Measurements from ENCODE around the gene BRSK2. TPM values are rescaled to one million over a fixed set of nuclear protein-coding genes. Genes with fewer than 3 reads are reported as not detected.
"Not testable (repeated sequence)": the region's sequence is repeated elsewhere in the genome, so short reads cannot be mapped to it uniquely, and the experiment has no call there.

The BRSK2 gene
- total RNA-seq, 4 donors from 2014 or later, result 0.24 to 0.81 TPM; not detected in 2

GRCh38 chr11:1433977-1434640, 44.4 kb downstream of the BRSK2 start:
- TF ChIP-seq CTCF (IDR thresholded peaks at IDR 0.05 in 4 of 5, conservative IDR thresholded peaks at IDR 0.05 in 1 of 5), result no peak
- TF ChIP-seq POLR2A (IDR thresholded peaks at IDR 0.05), result no peak
- in situ Hi-C loops (cut with MboI; ENCODE audit: low sequenced_read_pairs in 4 of 4), result no loop called here
- H3K27ac ChIP-seq, result no peak overlapping the region
- ATAC-seq (no peak), DNase-seq (no peak)
- no peaks in the 10 kb centered on the region for H3K4me1 ChIP-seq
- no peaks in the 10 kb centered on the region for H3K36me3 ChIP-seq
- intact Hi-C loops (cut with DNase I; ENCODE audit: low total_unique reads), result no loop called here
- H3K9me3 ChIP-seq, result no peaks in the 10 kb centered on the region
- H3K4me3 ChIP-seq, result no peak overlapping the region
- H3K27me3 ChIP-seq, result peaks cover 0 to 36% (median 16%) of the 10 kb centered on the region in 3 donors

GRCh38 chr11:1435479-1435819, 45.7 kb downstream of the BRSK2 start:
- DNase-seq; H3K36me3 ChIP-seq; in situ Hi-C loops (cut with MboI; ENCODE audit: low sequenced_read_pairs in 4 of 4); ATAC-seq; intact Hi-C loops (cut with DNase I; ENCODE audit: low total_unique reads); H3K4me3 ChIP-seq; H3K9me3 ChIP-seq; H3K27ac ChIP-seq; H3K4me1 ChIP-seq: not testable (repeated sequence)
- H3K27me3 ChIP-seq, result peaks cover 0 to 36% (median 16%) of the 10 kb centered on the region in 3 donors

- H3K4me3 ChIP-seq, result no peak overlapping the region
- peaks cover 0 to 36% (median 16%) of the 10 kb centered on the region in 3 donors for H3K27me3 ChIP-seq
- no peak overlapping the region for H3K27ac ChIP-seq
- TF ChIP-seq CTCF (IDR thresholded peaks at IDR 0.05 in 4 of 5, conservative IDR thresholded peaks at IDR 0.05 in 1 of 5), result no peak
- in situ Hi-C loops (cut with MboI; ENCODE audit: low sequenced_read_pairs in 4 of 4) (no loop called here), intact Hi-C loops (cut with DNase I; ENCODE audit: low total_unique reads) (no loop called here)
- no peaks in the 10 kb centered on the region for H3K9me3 ChIP-seq
- no peaks in the 10 kb centered on the region for H3K36me3 ChIP-seq
- no peak for ATAC-seq
- H3K4me1 ChIP-seq, result no peaks in the 10 kb centered on the region
- no peak for DNase-seq
Measured at GRCh38 chr11:1435820-1436467, 46.2 kb downstream of the BRSK2 start.

GRCh38 chr11:1436468-1437039, 46.8 kb downstream of the BRSK2 start:
- in situ Hi-C loops (cut with MboI; ENCODE audit: low sequenced_read_pairs in 4 of 4), result no loop called here
- no peaks in the 10 kb centered on the region for H3K4me1 ChIP-seq
- H3K4me3 ChIP-seq, result no peak overlapping the region
- TF ChIP-seq CTCF (IDR thresholded peaks at IDR 0.05 in 4 of 5, conservative IDR thresholded peaks at IDR 0.05 in 1 of 5) (no peak), POLR2A (IDR thresholded peaks at IDR 0.05) (no peak)
- no peaks in the 10 kb centered on the region for H3K9me3 ChIP-seq
- no peak for DNase-seq
- peaks cover 0 to 36% (median 16%) of the 10 kb centered on the region in 3 donors for H3K27me3 ChIP-seq
- no peak for ATAC-seq
- intact Hi-C loops (cut with DNase I; ENCODE audit: low total_unique reads), result no loop called here
- H3K36me3 ChIP-seq, result no peaks in the 10 kb centered on the region
- no peak overlapping the region for H3K27ac ChIP-seq

GRCh38 chr11:1437500-1437899, 47.8 kb downstream of the BRSK2 start:
- Histone ChIP-seq H3K27me3 (peaks cover 0 to 36% (median 16%) of the 10 kb centered on the region in 3 donors), H3K9me3 (no peaks in the 10 kb centered on the region), H3K4me3 (no peak overlapping the region), H3K27ac (no peak overlapping the region), H3K36me3 (no peaks in the 10 kb centered on the region), H3K4me1 (no peaks in the 10 kb centered on the region)
- in situ Hi-C loops (cut with MboI; ENCODE audit: low sequenced_read_pairs in 4 of 4) (no loop called here), intact Hi-C loops (cut with DNase I; ENCODE audit: low total_unique reads) (no loop called here)
- DNase-seq, result no peak
- TF ChIP-seq CTCF (IDR thresholded peaks at IDR 0.05 in 4 of 5, conservative IDR thresholded peaks at IDR 0.05 in 1 of 5) (no peak), POLR2A (IDR thresholded peaks at IDR 0.05) (no peak)
- no peak for ATAC-seq
